HG02970 (cell line): ENCODE results near the gene MAVS.

ENCODE experiments used
- ATAC-seq: cut with Tn5 transposase; IDR thresholded peaks from one replicate; pipeline ENCODE4 v1.9.1; 2021; ENCODE audit warnings: mild to moderate bottlenecking, moderate library complexity, moderate number of reproducible peaks; ENCODE audit not compliant: unreplicated experiment, low FRiP score

Gene MAVS

GRCh38 chr20:3904857-3905256 lies 58.2 kb downstream of the MAVS start:
- no peak for ATAC-seq

DNA sequence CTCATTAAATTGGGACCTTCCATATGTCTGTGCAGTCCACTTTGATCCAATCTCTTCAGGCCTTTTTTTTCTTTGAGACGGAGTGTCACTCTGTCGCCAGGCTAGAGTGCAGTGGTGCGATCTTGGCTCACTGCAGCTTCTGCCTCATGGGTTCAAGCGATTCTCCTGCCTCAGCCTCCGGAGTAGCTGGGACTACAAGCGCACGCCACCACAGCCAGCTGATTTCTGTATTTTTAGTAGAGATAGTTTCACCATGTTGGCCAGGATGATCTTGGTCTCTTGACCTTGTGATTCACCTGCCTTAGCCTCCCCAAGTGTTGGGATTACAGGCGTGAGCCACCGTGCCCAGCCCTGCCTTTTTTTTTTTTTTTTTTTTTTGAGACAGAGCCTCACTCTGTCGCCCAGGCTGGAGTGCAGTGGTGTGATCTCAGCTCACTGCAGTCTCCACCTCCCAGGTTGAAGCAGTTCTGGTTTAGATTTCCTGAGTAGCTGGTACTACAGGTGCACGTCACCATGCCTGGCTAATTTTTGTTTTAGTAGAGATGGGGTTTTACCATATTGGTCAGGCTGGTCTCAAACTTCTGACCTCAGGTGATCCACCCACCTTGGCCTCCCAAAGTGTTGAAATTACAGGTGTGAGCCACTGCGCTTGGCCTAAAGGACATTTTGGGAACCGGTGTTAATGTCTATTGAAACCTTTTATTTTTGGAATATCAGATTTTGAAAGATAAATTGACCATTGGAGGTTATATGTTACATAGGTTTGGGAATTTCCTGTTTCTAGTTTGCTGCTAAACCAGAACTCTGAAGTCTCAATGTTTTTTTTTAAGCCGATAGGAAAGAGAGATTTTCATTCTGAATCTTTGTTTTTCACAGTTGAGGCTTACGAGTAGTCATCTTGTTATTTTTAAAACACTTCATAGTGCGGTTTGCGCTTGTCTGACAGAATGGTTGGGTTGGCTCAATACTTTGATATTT lies 60.4 kb downstream of the MAVS start:
- peak; percentile 67 for ATAC-seq

DNA sequence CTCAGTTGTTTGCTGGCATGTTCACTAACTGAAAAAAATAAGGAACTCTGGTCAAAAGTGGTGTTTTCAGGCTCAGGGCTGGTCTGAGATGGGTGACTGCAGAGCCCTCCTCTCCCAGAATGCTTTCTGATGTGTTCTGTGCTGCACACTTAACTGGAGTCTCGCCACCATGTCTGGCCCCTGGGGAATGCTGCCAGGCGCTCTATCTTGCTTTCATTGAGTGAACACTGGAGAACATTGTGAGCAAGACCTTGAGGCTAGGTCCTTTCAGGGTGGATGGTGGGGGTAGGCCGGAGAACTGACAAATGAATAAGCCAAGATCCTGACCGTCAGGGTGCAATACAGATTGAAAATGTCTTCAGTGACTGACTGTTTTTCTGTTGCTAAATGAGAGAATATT lies 62.0 kb downstream of the MAVS start:
- no peak for ATAC-seq

- ATAC-seq = no peak
Observed at GRCh38 chr20:3909952-3910366, 63.3 kb downstream of the MAVS start.

DNA sequence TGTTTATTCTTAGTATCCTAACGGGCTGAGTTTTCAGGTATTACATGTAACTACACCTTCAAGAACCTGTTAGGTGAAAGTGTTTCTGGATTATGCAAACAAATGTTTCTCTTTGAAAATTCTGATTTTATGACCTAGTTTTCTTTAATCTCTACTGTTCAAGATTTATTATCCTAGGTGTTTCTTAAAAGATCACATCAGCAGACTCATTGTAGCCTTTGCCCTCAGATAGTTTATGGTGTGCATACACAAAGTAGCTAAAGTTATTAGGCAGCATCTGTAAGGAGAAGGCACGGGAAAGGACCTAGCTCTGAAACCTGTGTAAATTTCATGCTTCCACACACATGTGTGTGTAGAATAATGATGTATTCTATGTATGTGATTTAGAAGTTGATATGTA lies 64.2 kb downstream of the MAVS start:
- no peak for ATAC-seq

DNA sequence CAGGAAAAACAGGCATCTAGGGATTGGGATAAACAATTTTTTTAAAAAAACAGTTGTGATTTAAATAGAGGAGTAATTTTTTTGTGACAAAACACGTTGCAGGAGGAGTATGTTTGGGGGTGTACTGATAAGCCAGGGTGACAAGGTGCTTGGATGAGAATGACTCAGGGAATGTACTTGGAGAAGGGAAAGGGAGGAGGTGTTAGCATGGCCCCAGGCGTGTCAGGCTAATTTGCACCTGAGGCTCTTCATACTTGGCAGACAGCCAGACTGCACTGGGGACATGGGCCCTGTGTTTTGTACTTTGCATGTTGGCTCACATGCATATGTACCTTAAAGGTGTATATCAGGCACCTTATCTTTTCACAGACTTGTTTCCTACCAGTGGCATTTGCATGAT lies 65.3 kb downstream of the MAVS start:
- ATAC-seq = no peak

- no peak for ATAC-seq
Observed at GRCh38 chr20:3914446-3914845, 67.8 kb downstream of the MAVS start.

DNA sequence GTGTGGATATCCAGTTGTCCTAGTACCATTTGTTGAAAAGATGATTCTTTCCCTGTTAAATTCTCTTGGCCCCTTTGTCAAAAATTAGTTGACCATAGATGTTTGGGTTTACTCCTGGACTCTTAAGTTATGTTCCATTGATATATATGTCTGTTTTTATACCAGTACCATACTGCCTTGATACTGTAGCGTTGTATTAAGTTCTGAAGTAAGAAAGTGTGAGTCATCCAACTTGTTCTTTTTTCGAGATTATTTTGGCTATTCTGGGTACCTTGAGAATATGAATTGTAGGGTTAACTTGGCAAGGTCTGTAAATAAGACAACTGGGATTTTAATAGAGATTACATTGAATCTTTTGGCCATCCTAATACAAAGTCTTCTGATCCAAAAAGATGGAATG lies 69.1 kb downstream of the MAVS start:
- ATAC-seq = no peak

DNA sequence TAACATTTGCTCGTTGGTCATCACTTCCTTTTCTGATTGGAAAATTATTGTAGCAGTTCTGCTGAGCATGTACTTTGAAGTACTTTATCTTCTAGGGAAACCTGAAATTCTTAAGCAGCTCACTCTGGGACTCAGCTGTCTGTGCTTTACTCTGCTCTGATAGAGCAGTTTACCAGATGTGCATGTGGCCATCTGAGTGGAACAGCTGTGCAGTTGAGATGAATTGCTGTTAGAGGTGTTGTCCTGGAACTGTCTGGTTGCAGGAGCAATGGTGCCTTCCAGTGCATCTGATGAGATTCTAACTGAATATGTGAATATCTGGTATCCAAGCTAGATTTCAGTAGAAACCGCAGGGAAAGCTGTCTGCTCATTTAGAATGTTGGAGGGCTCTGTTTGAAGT lies 69.7 kb downstream of the MAVS start:
- ATAC-seq = no peak

DNA sequence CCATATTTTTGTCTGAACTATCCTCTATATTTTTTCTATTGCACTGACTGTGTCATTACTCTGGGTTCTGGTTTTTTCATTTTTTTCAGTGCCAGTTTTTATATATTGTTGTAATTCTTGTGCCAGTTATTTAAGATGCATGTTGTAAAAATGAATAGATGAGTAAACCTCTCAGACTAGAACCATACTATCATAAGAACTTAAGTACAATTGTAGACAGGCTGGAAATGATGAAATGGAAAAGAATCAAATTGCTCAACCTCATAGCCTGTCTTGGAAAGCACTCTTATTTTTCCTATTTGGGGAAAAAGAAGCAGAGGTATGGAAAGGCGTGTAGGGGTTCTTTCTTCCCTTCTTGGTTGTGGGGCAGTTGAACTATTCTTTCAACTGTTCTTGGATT lies 72.7 kb downstream of the MAVS start:
- no peak for ATAC-seq

GRCh38 chr20:3922223-3922982 lies 75.8 kb downstream of the MAVS start:
- ATAC-seq = no peak

DNA sequence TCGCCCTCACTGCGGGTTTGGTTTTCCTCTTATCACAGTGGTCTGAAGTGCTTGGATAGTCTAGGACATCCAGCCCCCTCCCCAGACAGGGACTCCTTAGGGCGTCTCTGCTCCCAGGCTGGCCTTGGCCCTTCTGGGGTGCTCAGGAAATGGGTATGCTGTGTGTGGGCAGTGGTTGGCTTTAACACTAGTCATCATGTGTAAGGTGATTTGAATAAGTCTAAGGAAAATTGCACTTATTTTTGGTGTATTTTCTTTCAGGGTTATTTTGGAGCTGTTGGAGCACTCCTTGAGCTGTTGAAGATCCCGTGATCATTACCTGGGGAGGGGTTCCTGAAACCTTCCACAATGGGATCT lies 76.3 kb downstream of the MAVS start:
- no peak for ATAC-seq

DNA sequence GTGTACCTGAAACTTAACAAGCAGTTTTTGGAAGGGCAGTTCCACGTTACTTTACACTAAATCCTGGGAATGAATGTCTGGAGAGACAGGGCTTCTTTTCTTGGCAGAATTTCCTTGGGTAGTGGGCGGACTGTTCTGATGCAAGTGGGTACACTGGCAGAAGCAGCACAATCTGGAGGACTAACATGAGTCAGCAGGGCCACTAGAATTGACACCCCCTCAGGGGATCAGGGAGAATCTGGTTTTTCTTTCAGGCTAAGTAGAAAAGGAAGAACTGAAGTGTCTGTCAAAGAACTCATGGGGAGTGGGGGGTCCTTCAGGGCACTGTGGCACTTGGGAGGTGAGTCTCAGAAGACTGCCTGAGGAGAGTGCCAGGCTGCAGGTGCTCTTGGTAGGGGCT lies 77.2 kb downstream of the MAVS start:
- no peak for ATAC-seq

DNA sequence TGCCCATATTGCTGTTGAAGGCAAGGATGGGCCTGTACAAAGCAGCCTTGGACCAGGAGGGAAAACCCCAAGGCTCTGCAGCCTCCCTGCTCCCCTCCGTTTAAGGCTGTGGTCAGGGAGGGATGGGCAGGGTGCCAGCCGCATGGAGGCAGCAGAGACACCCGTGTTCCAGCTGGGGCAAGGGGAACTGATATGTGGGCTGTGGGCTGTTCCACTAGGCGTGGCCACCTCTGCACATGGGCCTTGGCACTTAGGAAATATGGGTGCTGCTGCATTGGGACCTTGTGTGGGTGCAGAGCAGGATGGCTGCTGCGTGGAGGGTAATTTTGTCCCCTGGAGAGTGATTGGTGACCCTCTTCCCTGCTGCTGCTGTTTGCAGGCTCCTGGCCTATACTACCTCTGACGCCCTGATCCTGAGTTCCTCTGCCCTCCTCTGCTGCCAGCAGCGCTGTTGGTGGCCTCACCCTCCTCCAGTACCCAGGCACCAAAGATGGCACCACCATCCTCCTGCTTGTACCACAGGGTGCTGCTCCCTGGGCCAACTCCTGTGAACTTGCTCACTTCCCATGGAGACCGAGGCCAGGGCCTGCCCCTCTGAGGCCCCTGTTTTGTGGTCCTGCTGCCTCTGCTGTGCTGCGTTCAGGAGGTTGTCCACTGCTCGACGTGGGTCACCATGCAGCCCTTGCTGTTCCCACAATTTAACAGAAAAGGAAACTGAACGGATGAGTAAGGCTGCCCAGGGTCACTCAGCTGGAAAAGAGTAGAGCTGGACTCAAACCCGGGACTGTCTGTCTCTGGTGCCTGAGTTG lies 77.9 kb downstream of the MAVS start:
- ATAC-seq = no peak

DNA sequence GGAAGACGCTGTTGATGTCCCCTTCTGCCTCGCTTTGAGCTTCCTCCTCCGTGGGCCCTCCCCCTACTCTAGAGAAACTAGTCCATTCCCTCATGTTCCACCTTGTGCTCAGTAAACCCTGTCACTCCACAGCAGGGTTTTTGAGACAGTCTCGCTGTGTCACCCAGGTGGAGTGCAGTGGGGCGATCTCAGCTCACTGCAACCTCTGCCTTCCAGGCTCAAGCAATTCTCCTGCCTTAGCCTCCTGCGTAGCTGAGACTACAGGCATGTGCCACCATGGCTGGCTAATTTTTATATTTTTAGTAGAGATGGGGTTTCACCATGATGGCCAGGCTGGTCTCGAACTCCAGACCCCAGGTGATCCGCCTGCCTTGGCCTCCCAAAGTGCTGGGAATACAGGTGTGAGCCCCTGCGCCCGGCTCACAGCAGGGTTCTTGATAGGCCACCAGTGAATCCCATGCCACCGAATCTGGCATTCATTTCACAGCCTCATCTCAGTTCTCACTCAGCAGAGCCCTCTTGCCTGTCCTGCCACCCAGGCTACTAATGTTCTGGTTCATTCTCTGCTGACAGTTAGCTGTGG lies 78.6 kb downstream of the MAVS start:
- no peak for ATAC-seq
